HEK293 (cell line): Measurements from ENCODE around the gene NPRL2.

ENCODE experiments used
- CTCF ChIA-PET: fragments of 350-600 bp; formaldehyde crosslinking; extraction: SDS; loops from one replicate; lab custom pipeline; 2021; ENCODE audit warnings: antibody characterized with exemption; lab: Yijun Ruan, JAX
- POLR2A ChIA-PET: fragments of 300-600 bp; formaldehyde crosslinking; extraction: SDS; loops from one replicate; lab custom pipeline; 2020; ENCODE audit warnings: antibody characterized with exemption, inconsistent platforms; lab: Yijun Ruan, JAX
- H3K27ac ChIP-seq: fragments of 200-500 bp; sonication (Bioruptor generic); 2 replicates; pipeline ENCODE4 v1.5.1; 2014; ENCODE audit warnings: low read depth, low read length, control low read depth, inconsistent platforms; ENCODE audit errors: extremely low read depth
- H3K36me3 ChIP-seq, 2 experiments: fragments of 200-500 bp in 1 of 2; sonication (Bioruptor generic) in 1 of 2; 1 replicate in 1 of 2; 2 replicates in 1 of 2; pipeline ENCODE4 v1.5.1; 2014 to 2017; ENCODE audit warnings: inconsistent platforms in 2 of 2, low read length in 2 of 2; ENCODE audit not compliant: control insufficient read depth in 2 of 2, insufficient read depth in 1 of 2
- H3K4me1 ChIP-seq: fragments of 200-500 bp; sonication (Bioruptor generic); 2 replicates; pipeline ENCODE4 v1.5.1; 2014; ENCODE audit warnings: mild to moderate bottlenecking, low read length, inconsistent platforms; ENCODE audit not compliant: control insufficient read depth, insufficient read depth
- H3K4me3 ChIP-seq: 2 replicates; pipeline ENCODE4 v1.5.1; 2011; ENCODE audit warnings: low read depth, mild to moderate bottlenecking, control low read depth, low read length, moderate library complexity
- H3K9me3 ChIP-seq: fragments of 200-500 bp; sonication (Bioruptor generic); 2 replicates; pipeline ENCODE4 v1.5.1; 2014; ENCODE audit warnings: low read depth, low read length, inconsistent platforms; ENCODE audit not compliant: control insufficient read depth, insufficient read depth
- GFI1B ChIP-seq: fragments of 450-650 bp; formaldehyde crosslinking; IDR thresholded peaks from 2 replicates; pipeline ENCODE4 v1.5.1; 2016; ENCODE audit warnings: missing biosample characterization, missing genetic modification characterization
- GLIS1 ChIP-seq: fragments of 450-650 bp; formaldehyde crosslinking; IDR thresholded peaks from 2 replicates; pipeline ENCODE4 v1.5.1; 2016; ENCODE audit warnings: missing biosample characterization, missing genetic modification characterization
- IKZF3 ChIP-seq: fragments of 450-650 bp; IDR thresholded peaks from 2 replicates; pipeline ENCODE4 v1.5.0; 2018; ENCODE audit warnings: missing biosample characterization, mild to moderate bottlenecking, missing genetic modification characterization, moderate library complexity
- KLF16 ChIP-seq: fragments of 450-650 bp; formaldehyde crosslinking; IDR thresholded peaks from 2 replicates; pipeline ENCODE4 v1.5.1; 2017; ENCODE audit warnings: missing biosample characterization, missing genetic modification characterization
- KLF9 ChIP-seq: fragments of 450-650 bp; formaldehyde crosslinking; IDR thresholded peaks from 2 replicates; pipeline ENCODE4 v1.5.1; 2016; ENCODE audit warnings: missing biosample characterization, missing genetic modification characterization, low read depth
- YY1 ChIP-seq: fragments of 450-650 bp; formaldehyde crosslinking; IDR thresholded peaks from 2 replicates; pipeline ENCODE4 v1.5.1; 2018; ENCODE audit warnings: missing biosample characterization, missing genetic modification characterization
- ZBTB20 ChIP-seq: fragments of 450-650 bp; formaldehyde crosslinking; IDR thresholded peaks from 2 replicates; pipeline ENCODE4 v1.5.1; 2016; ENCODE audit warnings: missing biosample characterization, missing genetic modification characterization
- ZNF239 ChIP-seq: fragments of 450-650 bp; formaldehyde crosslinking; IDR thresholded peaks from 2 replicates; pipeline ENCODE4 v1.5.1; 2016; ENCODE audit warnings: missing biosample characterization, missing genetic modification characterization
- ZNF274 ChIP-seq, 2 experiments: fragments of 200-500 bp in 1 of 2; fragments of 450-650 bp in 1 of 2; sonication (Bioruptor generic) in 1 of 2; formaldehyde crosslinking in 1 of 2; IDR thresholded peaks; 2 replicates each; pipeline versions ENCODE4 v1.5.1 to v1.6.1; 2014 to 2016; ENCODE audit warnings: borderline replicate concordance in 1 of 2, inconsistent platforms in 1 of 2, low read length in 1 of 2, missing biosample characterization in 1 of 2, missing genetic modification characterization in 1 of 2
- ZNF324 ChIP-seq: fragments of 450-650 bp; formaldehyde crosslinking; IDR thresholded peaks from 2 replicates; pipeline ENCODE4 v1.5.1; 2016; ENCODE audit warnings: missing biosample characterization, missing genetic modification characterization
- ZNF335 ChIP-seq: fragments of 450-650 bp; formaldehyde crosslinking; conservative IDR thresholded peaks from 2 replicates; pipeline ENCODE4 v1.5.1; 2016; ENCODE audit warnings: missing biosample characterization, missing genetic modification characterization
- ZNF341 ChIP-seq: fragments of 450-650 bp; formaldehyde crosslinking; IDR thresholded peaks from 2 replicates; pipeline ENCODE4; 2016; ENCODE audit warnings: low read depth, missing biosample characterization, missing genetic modification characterization
- ZNF350 ChIP-seq: fragments of 450-650 bp; formaldehyde crosslinking; IDR thresholded peaks from 2 replicates; pipeline ENCODE4 v1.5.0; 2017; ENCODE audit warnings: missing biosample characterization, mild to moderate bottlenecking, missing genetic modification characterization
- ZNF391 ChIP-seq: fragments of 450-650 bp; formaldehyde crosslinking; IDR thresholded peaks from 2 replicates; pipeline ENCODE4 v1.5.1; 2016; ENCODE audit warnings: low read depth, missing biosample characterization, missing genetic modification characterization, borderline replicate concordance
- ZNF394 ChIP-seq: fragments of 450-650 bp; formaldehyde crosslinking; IDR thresholded peaks from 2 replicates; pipeline ENCODE4 v1.5.1; 2016; ENCODE audit warnings: missing biosample characterization, missing genetic modification characterization, mild to moderate bottlenecking, moderate library complexity, borderline replicate concordance
- ZNF510 ChIP-seq: fragments of 450-650 bp; formaldehyde crosslinking; IDR thresholded peaks from 2 replicates; pipeline ENCODE4 v1.5.1; 2018; ENCODE audit warnings: mild to moderate bottlenecking, missing genetic modification characterization, missing biosample characterization; ENCODE audit not compliant: insufficient replicate concordance
- ZNF600 ChIP-seq: fragments of 450-650 bp; formaldehyde crosslinking; IDR thresholded peaks from 2 replicates; pipeline ENCODE4 v1.5.1; 2016; ENCODE audit warnings: missing biosample characterization, missing genetic modification characterization
- ZNF626 ChIP-seq: fragments of 450-650 bp; sonication (Bioruptor Pico); formaldehyde crosslinking; IDR thresholded peaks from 2 replicates; pipeline ENCODE4 v1.5.1; 2018; ENCODE audit warnings: missing biosample characterization, missing genetic modification characterization, inconsistent platforms
- ZNF660 ChIP-seq: fragments of 450-650 bp; IDR thresholded peaks from 2 replicates; pipeline ENCODE4 v1.5.1; 2018; ENCODE audit warnings: missing biosample characterization, mild to moderate bottlenecking, missing genetic modification characterization
- TF ChIP-seq, protein P1 (sequence below): fragments of 450-650 bp; formaldehyde crosslinking; IDR thresholded peaks from 2 replicates; pipeline ENCODE4 v1.5.1; 2016; ENCODE audit warnings: missing biosample characterization, missing genetic modification characterization, borderline replicate concordance
- TF ChIP-seq, protein P2 (sequence below): fragments of 450-650 bp; formaldehyde crosslinking; IDR thresholded peaks from 2 replicates; pipeline ENCODE4 v1.5.1; 2016; ENCODE audit warnings: missing biosample characterization, missing genetic modification characterization
- TF ChIP-seq, protein P3 (sequence below): fragments of 450-650 bp; formaldehyde crosslinking; IDR thresholded peaks from 2 replicates; pipeline ENCODE4 v1.5.1; 2016; ENCODE audit warnings: missing biosample characterization, missing genetic modification characterization
- TF ChIP-seq, protein P4 (sequence below): fragments of 450-650 bp; formaldehyde crosslinking; IDR thresholded peaks from 2 replicates; pipeline ENCODE4 v1.5.1; 2016; ENCODE audit warnings: missing biosample characterization, missing genetic modification characterization
- TF ChIP-seq, protein P5 (sequence below): fragments of 450-650 bp; formaldehyde crosslinking; IDR thresholded peaks from 2 replicates; pipeline ENCODE4 v1.5.1; 2016; ENCODE audit warnings: missing biosample characterization, missing genetic modification characterization

Gene NPRL2

DNA sequence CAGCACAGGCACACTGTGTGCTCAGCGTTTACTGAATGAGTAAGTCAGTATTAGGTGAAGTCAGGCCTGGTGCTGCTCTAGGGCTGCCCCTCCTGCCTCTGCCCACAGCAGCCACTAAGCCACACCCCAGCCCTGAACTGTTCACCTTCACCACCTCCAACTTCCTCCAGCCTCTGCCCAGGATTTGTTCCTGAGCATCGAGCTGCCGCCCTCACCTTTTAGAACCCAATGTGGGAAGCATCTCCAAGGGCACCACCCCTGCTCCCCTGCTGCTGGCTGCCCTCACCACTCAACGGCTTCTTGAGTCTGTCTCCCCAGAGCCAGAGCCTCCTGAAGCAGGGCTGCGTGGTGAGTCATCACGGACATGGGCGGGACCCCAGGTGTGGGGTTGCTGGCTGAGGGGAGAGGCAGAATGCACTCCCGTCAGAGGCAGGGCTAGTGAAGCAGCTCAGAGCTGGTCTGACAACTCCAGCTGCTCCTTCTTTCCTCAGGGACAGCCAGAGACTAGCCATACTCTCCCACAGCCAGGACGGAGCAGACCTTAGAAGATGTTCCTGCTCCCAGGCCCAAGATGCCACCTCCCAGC, 33.8 kb downstream of the NPRL2 start:
- Histone ChIP-seq H3K27ac (no peak overlapping the region), H3K9me3 (no peaks in the 10 kb centered on the region), H3K4me1 (peaks cover 7% of the 10 kb centered on the region; the same call in 1 of the 2 replicates), H3K4me3 (no peak overlapping the region), H3K36me3 (peaks cover 0 to 38% of the 10 kb centered on the region in 2 experiments; a peak in 1 of 3 replicates)
- ChIA-PET CTCF (interaction anchor here (1.0 kb wide), 1 partner anchor 18 kb away, joined by 7 read pairs; the partner anchor contains the start of genes HYAL3 and NAA80), POLR2A (interaction anchor here (0.5 to 3.6 kb wide), 6 partner anchors 11 to 52 kb away, joined by 3 to 12 read pairs (median 10); partner anchors contain the start of genes HYAL3, IFRD2, NAA80 and TUSC2)
- TF ChIP-seq ZNF660 (no peak), ZNF335 (tag by site-specific recombination) (peak; percentile 56; the same call in 1 of the 2 replicates), ZNF274 (IDR thresholded peaks at IDR 0.05; ENCODE audit: low read length) (no peak), ZNF274 (tag by site-specific recombination; IDR thresholded peaks at IDR 0.05; ENCODE audit: borderline replicate concordance) (no peak), ZNF394 (tag by site-specific recombination) (peak; percentile 93), ZNF510 (tag by site-specific recombination) (no peak), ZNF239 (no peak), ZNF324 (tag by site-specific recombination) (no peak; the same call in 1 of the 2 replicates), IKZF3 (no peak), ZNF350 (tag by site-specific recombination) (no peak), KLF16 (tag by site-specific recombination) (no peak), ZNF341 (tag by site-specific recombination) (0 out of 2 replicates have a peak, but pooled peaks have one; percentile 14), YY1 (no peak), GFI1B (tag by site-specific recombination) (no peak), KLF9 (tag by site-specific recombination) (peak; percentile 70), ZNF391 (tag by site-specific recombination) (0 out of 2 replicates have a peak, but pooled peaks have one; percentile 18), ZNF626 (tag by site-specific recombination) (no peak), ZBTB20 (peak; percentile 53; the same call in 1 of the 2 replicates), ZNF600 (tag by site-specific recombination) (peak; percentile 72), GLIS1 (tag by site-specific recombination) (peak; percentile 68)
- TF ChIP-seq, protein P1, sequence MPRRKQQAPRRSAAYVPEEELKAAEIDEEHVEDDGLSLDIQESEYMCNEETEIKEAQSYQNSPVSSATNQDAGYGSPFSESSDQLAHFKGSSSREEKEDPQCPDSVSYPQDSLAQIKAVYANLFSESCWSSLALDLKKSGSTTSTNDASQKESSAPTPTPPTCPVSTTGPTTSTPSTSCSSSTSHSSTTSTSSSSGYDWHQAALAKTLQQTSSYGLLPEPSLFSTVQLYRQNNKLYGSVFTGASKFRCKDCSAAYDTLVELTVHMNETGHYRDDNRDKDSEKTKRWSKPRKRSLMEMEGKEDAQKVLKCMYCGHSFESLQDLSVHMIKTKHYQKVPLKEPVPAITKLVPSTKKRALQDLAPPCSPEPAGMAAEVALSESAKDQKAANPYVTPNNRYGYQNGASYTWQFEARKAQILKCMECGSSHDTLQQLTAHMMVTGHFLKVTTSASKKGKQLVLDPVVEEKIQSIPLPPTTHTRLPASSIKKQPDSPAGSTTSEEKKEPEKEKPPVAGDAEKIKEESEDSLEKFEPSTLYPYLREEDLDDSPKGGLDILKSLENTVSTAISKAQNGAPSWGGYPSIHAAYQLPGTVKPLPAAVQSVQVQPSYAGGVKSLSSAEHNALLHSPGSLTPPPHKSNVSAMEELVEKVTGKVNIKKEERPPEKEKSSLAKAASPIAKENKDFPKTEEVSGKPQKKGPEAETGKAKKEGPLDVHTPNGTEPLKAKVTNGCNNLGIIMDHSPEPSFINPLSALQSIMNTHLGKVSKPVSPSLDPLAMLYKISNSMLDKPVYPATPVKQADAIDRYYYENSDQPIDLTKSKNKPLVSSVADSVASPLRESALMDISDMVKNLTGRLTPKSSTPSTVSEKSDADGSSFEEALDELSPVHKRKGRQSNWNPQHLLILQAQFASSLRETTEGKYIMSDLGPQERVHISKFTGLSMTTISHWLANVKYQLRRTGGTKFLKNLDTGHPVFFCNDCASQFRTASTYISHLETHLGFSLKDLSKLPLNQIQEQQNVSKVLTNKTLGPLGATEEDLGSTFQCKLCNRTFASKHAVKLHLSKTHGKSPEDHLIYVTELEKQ = no peak
- TF ChIP-seq, protein P2, sequence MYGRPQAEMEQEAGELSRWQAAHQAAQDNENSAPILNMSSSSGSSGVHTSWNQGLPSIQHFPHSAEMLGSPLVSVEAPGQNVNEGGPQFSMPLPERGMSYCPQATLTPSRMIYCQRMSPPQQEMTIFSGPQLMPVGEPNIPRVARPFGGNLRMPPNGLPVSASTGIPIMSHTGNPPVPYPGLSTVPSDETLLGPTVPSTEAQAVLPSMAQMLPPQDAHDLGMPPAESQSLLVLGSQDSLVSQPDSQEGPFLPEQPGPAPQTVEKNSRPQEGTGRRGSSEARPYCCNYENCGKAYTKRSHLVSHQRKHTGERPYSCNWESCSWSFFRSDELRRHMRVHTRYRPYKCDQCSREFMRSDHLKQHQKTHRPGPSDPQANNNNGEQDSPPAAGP = peak; percentile 87
- TF ChIP-seq, protein P3, sequence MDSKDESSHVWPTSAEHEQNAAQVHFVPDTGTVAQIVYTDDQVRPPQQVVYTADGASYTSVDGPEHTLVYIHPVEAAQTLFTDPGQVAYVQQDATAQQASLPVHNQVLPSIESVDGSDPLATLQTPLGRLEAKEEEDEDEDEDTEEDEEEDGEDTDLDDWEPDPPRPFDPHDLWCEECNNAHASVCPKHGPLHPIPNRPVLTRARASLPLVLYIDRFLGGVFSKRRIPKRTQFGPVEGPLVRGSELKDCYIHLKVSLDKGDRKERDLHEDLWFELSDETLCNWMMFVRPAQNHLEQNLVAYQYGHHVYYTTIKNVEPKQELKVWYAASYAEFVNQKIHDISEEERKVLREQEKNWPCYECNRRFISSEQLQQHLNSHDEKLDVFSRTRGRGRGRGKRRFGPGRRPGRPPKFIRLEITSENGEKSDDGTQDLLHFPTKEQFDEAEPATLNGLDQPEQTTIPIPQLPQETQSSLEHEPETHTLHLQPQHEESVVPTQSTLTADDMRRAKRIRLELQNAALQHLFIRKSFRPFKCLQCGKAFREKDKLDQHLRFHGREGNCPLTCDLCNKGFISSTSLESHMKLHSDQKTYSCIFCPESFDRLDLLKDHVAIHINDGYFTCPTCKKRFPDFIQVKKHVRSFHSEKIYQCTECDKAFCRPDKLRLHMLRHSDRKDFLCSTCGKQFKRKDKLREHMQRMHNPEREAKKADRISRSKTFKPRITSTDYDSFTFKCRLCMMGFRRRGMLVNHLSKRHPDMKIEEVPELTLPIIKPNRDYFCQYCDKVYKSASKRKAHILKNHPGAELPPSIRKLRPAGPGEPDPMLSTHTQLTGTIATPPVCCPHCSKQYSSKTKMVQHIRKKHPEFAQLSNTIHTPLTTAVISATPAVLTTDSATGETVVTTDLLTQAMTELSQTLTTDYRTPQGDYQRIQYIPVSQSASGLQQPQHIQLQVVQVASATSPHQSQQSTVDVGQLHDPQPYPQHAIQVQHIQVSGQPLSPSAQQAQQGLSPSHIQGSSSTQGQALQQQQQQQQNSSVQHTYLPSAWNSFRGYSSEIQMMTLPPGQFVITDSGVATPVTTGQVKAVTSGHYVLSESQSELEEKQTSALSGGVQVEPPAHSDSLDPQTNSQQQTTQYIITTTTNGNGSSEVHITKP (tag by site-specific recombination) = peak; percentile 32; the same call in 1 of the 2 replicates
- TF ChIP-seq, protein P4, sequence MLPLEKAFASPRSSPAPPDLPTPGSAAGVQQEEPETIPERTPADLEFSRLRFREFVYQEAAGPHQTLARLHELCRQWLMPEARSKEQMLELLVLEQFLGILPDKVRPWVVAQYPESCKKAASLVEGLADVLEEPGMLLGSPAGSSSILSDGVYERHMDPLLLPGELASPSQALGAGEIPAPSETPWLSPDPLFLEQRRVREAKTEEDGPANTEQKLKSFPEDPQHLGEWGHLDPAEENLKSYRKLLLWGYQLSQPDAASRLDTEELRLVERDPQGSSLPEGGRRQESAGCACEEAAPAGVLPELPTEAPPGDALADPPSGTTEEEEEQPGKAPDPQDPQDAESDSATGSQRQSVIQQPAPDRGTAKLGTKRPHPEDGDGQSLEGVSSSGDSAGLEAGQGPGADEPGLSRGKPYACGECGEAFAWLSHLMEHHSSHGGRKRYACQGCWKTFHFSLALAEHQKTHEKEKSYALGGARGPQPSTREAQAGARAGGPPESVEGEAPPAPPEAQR (tag by site-specific recombination) = no peak
- TF ChIP-seq, protein P5, sequence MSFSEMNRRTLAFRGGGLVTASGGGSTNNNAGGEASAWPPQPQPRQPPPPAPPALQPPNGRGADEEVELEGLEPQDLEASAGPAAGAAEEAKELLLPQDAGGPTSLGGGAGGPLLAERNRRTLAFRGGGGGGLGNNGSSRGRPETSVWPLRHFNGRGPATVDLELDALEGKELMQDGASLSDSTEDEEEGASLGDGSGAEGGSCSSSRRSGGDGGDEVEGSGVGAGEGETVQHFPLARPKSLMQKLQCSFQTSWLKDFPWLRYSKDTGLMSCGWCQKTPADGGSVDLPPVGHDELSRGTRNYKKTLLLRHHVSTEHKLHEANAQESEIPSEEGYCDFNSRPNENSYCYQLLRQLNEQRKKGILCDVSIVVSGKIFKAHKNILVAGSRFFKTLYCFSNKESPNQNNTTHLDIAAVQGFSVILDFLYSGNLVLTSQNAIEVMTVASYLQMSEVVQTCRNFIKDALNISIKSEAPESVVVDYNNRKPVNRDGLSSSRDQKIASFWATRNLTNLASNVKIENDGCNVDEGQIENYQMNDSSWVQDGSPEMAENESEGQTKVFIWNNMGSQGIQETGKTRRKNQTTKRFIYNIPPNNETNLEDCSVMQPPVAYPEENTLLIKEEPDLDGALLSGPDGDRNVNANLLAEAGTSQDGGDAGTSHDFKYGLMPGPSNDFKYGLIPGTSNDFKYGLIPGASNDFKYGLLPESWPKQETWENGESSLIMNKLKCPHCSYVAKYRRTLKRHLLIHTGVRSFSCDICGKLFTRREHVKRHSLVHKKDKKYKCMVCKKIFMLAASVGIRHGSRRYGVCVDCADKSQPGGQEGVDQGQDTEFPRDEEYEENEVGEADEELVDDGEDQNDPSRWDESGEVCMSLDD (tag by site-specific recombination) = 0 out of 2 replicates have a peak, but pooled peaks have one; percentile 27
